DND-41 (cell line): ENCODE measurements around the gene BCL7C.

Experiments
- ATAC-seq: fragments of 200-7000 bp; cut with Tn5 transposase; 3 replicates; pipeline ENCODE4 v1.9.1; 2021; ENCODE audit warnings: low read depth; ENCODE audit not compliant: insufficient read depth
- DNase-seq: peaks from one replicate; pipeline ENCODE4 v3.0.0-alpha.2; 2020
- H2AFZ ChIP-seq: 2 replicates; pipeline ENCODE4 v1.6.0; 2012; ENCODE audit warnings: low read depth, low read length
- H3K27ac ChIP-seq: 2 replicates; pipeline ENCODE4 v1.5.1; 2012; ENCODE audit warnings: low read length, inconsistent platforms
- H3K27me3 ChIP-seq: fragments of 200-600 bp; sonication (generic); 2 replicates; pipeline ENCODE4 v1.6.0; 2012; ENCODE audit warnings: low read length, mild to moderate bottlenecking, inconsistent platforms; ENCODE audit not compliant: insufficient read depth, poor library complexity
- H3K36me3 ChIP-seq: 2 replicates; pipeline ENCODE4 v1.5.1; 2012; ENCODE audit warnings: low read length, inconsistent platforms; ENCODE audit not compliant: insufficient read depth
- H3K4me1 ChIP-seq: 2 replicates; pipeline ENCODE4 v1.5.1; 2012; ENCODE audit warnings: mild to moderate bottlenecking, low read length; ENCODE audit not compliant: insufficient read depth
- H3K4me2 ChIP-seq: 2 replicates; pipeline ENCODE4 v1.6.0; 2012; ENCODE audit warnings: mild to moderate bottlenecking, moderate library complexity, low read length, inconsistent platforms; ENCODE audit not compliant: insufficient read depth
- H3K4me3 ChIP-seq, 2 experiments: fragments of 200-600 bp in 1 of 2; shearing (Covaris generic) in 1 of 2; 2 replicates each; pipeline ENCODE4 v1.5.1; 2012 to 2016; ENCODE audit warnings: inconsistent platforms in 2 of 2, low read length in 2 of 2, mild to moderate bottlenecking in 2 of 2, low read depth in 1 of 2, moderate library complexity in 1 of 2
- H3K79me2 ChIP-seq: 2 replicates; pipeline ENCODE4 v1.6.0; 2012; ENCODE audit warnings: low read length, inconsistent platforms; ENCODE audit not compliant: insufficient read depth
- H3K9ac ChIP-seq: 2 replicates; pipeline ENCODE4 v1.6.0; 2012; ENCODE audit warnings: low read depth, mild to moderate bottlenecking, inconsistent platforms, low read length, moderate library complexity
- H3K9me3 ChIP-seq: 2 replicates; pipeline ENCODE4 v1.5.1; 2012; ENCODE audit warnings: low read length, moderate library complexity, mild to moderate bottlenecking, inconsistent platforms; ENCODE audit not compliant: insufficient read depth, severe bottlenecking
- H4K20me1 ChIP-seq: 2 replicates; pipeline ENCODE4 v1.6.0; 2012; ENCODE audit warnings: low read length; ENCODE audit not compliant: insufficient read depth
- CTCF ChIP-seq: IDR thresholded peaks from 2 replicates; pipeline ENCODE4 v1.5.1; 2012; ENCODE audit warnings: borderline replicate concordance, low read length, moderate library complexity, mild to moderate bottlenecking; ENCODE audit not compliant: poor library complexity, severe bottlenecking; ENCODE audit errors: extremely low read depth
- EZH2 ChIP-seq: IDR thresholded peaks from 3 replicates; pipeline ENCODE4 v1.6.1; 2012; ENCODE audit warnings: borderline replicate concordance, low read depth, mild to moderate bottlenecking, moderate library complexity, low read length, inconsistent platforms; ENCODE audit not compliant: severe bottlenecking

The BCL7C gene

DNA sequence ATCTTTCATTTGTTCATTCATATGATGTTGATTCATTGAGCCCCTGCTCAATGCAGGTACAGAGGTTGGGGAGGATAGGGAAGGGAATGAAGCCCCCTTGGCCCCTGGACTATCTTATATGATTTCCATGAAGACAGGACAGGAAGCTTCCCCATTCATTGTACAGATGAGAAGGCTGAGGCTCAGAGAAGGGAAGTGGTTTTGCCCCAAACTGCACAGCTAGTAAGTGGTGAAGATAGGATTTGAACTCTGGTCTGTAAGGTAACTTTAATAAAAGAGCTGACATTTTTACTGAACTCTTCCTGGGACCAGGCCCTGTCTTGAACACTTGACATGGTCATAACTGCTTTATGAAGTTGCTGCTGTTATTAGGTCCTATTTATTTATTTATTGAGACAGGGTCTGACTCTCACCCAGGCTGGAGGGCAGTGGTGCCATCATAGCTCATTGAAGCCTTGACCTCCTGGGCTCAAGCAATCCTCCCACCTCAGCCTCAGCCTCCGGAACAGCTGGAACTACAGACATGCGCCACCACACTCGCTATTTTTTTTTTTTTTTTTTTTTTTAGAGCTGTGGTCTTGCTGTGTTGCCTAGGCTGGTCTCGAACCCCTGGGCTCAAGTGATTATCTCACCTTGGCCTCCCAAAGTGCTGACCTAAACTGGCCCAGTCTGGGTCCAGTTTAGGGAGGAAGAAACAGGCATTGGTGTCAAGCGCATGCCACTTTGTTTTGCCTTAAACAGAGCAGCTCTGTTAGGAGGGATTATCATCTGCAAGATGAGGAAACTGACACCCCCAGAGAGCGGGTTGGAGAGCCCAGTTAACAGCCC is 7.5 kb upstream of the BCL7C start:
- H3K9me3 ChIP-seq, result no peaks in the 10 kb centered on the region
- H3K36me3 ChIP-seq, result no peaks in the 10 kb centered on the region
- peaks cover 37% of the 10 kb centered on the region for H3K4me1 ChIP-seq
- TF ChIP-seq EZH2 (no peak), CTCF (no peak)
- H2AFZ ChIP-seq, result peak overlapping the region; percentile 98
- H4K20me1 ChIP-seq, result no peaks in the 10 kb centered on the region
- ATAC-seq (no peak), DNase-seq (peak; percentile 29)
- peak overlapping the region; percentile 80 for H3K9ac ChIP-seq
- H3K27ac ChIP-seq, result peak overlapping the region; percentile 96
- H3K79me2 ChIP-seq, result peaks cover 2% of the 10 kb centered on the region; the same call in 1 of the 2 replicates
- H3K4me2 ChIP-seq, result peak overlapping the region; percentile 91
- no peaks in the 10 kb centered on the region for H3K27me3 ChIP-seq
- peak overlapping the region; percentile 5 to 71; a peak in 3 of 4 replicates for H3K4me3 ChIP-seq

GRCh38 chr16:30900588-30900987 is 6.7 kb upstream of the BCL7C start:
- Histone ChIP-seq H3K4me1 (peaks cover 37% of the 10 kb centered on the region), H3K36me3 (no peaks in the 10 kb centered on the region), H3K79me2 (peaks cover 2% of the 10 kb centered on the region; the same call in 1 of the 2 replicates), H3K9me3 (no peaks in the 10 kb centered on the region), H3K4me2 (no peak overlapping the region), H3K9ac (no peak overlapping the region), H2AFZ (no peak overlapping the region), H3K27ac (no peak overlapping the region), H3K4me3 (no peak overlapping the region), H4K20me1 (no peaks in the 10 kb centered on the region), H3K27me3 (no peaks in the 10 kb centered on the region)
- TF ChIP-seq CTCF (no peak), EZH2 (no peak)
- ATAC-seq (no peak), DNase-seq (no peak)

DNA sequence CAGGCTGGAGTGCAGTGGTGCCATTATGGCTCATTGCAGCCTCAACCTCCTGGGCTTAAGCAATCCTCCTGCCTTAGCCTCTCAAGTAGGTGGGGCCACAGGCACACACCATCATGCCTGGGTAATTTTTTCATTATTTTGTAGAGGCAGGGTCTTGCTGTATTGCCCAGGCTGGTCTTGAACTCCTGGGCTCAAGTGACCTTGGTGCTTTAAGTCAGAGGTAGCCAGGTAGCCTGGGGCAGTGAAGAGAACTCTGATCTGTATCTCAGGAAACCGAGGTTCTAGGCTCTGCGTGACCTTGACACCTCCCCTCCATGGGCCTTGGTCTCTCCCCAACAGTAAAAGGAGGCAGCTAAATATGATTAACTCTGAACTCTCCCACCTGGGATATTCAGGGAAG is 5.9 kb upstream of the BCL7C start:
- Histone ChIP-seq H3K4me3 (no peak overlapping the region), H3K27ac (no peak overlapping the region), H3K27me3 (no peaks in the 10 kb centered on the region), H3K36me3 (no peaks in the 10 kb centered on the region), H3K9ac (no peak overlapping the region), H4K20me1 (no peaks in the 10 kb centered on the region), H3K79me2 (peaks cover 2% of the 10 kb centered on the region; the same call in 1 of the 2 replicates), H2AFZ (no peak overlapping the region), H3K4me2 (no peak overlapping the region), H3K9me3 (no peaks in the 10 kb centered on the region), H3K4me1 (peaks cover 36% of the 10 kb centered on the region)
- TF ChIP-seq CTCF (no peak), EZH2 (no peak)
- no peak for ATAC-seq
- DNase-seq, result no peak
